OCI-LY7 (cell line): Measurements from ENCODE around the gene HS2ST1. TPM values are rescaled to one million over a fixed set of nuclear protein-coding genes. Genes with fewer than 3 reads are reported as not detected.
A peak's percentile ranks its signal among the peaks of the same experiment; 100 is the strongest.

Source experiments
- BruUV-seq: library from RNA; stranded (reverse); fragments of 400-500 nt; replicated peaks from 2 replicates; lab custom pipeline; 2021; lab: Mats Ljungman, UMichigan
- CTCF ChIA-PET: fragments of 300-600 bp; sonication (Branson Sonifier 250); formaldehyde crosslinking; loops from one replicate; lab custom pipeline; 2022; ENCODE audit warnings: antibody characterized with exemption; ENCODE audit not compliant: unreplicated experiment; lab: Charles Lee
- POLR2A ChIA-PET: fragments of 300-600 bp; sonication (Branson Sonifier 250); formaldehyde crosslinking; loops from one replicate; lab custom pipeline; 2022; ENCODE audit warnings: antibody characterized with exemption; lab: Charles Lee
- DNase-seq: peaks from one replicate; pipeline ENCODE4 v3.0.0-alpha.2; 2015; ENCODE audit warnings: low spot score
- H2AFZ ChIP-seq: fragments of 200-600 bp; sonication (generic), shearing (Covaris generic); 2 replicates; pipeline ENCODE4 v1.6.1; 2014; ENCODE audit warnings: mild to moderate bottlenecking, antibody characterized with exemption, low read length, moderate library complexity
- H3K27ac ChIP-seq: fragments of 200-600 bp; sonication (generic); 2 replicates; pipeline ENCODE4 v1.5.1; 2014; ENCODE audit warnings: mixed run types, low read depth, mild to moderate bottlenecking, moderate library complexity, low read length, inconsistent platforms; ENCODE audit not compliant: poor library complexity, severe bottlenecking
- H3K36me3 ChIP-seq: fragments of 200-600 bp; sonication (generic); 2 replicates; pipeline ENCODE4 v1.6.1; 2014; ENCODE audit warnings: mild to moderate bottlenecking, antibody characterized with exemption, low read length, moderate library complexity, mixed read lengths; ENCODE audit not compliant: insufficient read depth
- H3K4me1 ChIP-seq: fragments of 200-600 bp; sonication (generic); 2 replicates; pipeline ENCODE4 v1.5.1; 2014; ENCODE audit warnings: mild to moderate bottlenecking, low read length; ENCODE audit not compliant: insufficient read depth, poor library complexity, severe bottlenecking
- H3K4me2 ChIP-seq: fragments of 200-600 bp; sonication (generic); 2 replicates; pipeline ENCODE4 v1.6.1; 2014; ENCODE audit warnings: mild to moderate bottlenecking, low read length
- H3K4me3 ChIP-seq: fragments of 200-600 bp; sonication (generic); 2 replicates; pipeline ENCODE4 v1.5.1; 2014; ENCODE audit warnings: mild to moderate bottlenecking, low read depth, low read length; ENCODE audit not compliant: poor library complexity, severe bottlenecking
- H3K79me2 ChIP-seq: fragments of 200-600 bp; sonication (generic); 2 replicates; pipeline ENCODE4 v1.6.1; 2016; ENCODE audit warnings: low read depth, mild to moderate bottlenecking, low read length, moderate library complexity, mixed read lengths; ENCODE audit not compliant: insufficient read depth
- H3K9me2 ChIP-seq: fragments of 200-600 bp; sonication (generic); 2 replicates; pipeline ENCODE4 v1.6.1; 2016; ENCODE audit warnings: mild to moderate bottlenecking, low read length, mixed read lengths; ENCODE audit not compliant: insufficient read depth
- H3K9me3 ChIP-seq: fragments of 200-600 bp; sonication (generic); 2 replicates; pipeline ENCODE4 v1.6.1; 2014; ENCODE audit warnings: mild to moderate bottlenecking, mixed run types, low read length, mixed read lengths
- H4K20me1 ChIP-seq: fragments of 200-600 bp; sonication (generic); 2 replicates; pipeline ENCODE4 v1.6.1; 2014; ENCODE audit warnings: mild to moderate bottlenecking, antibody characterized with exemption, low read length, moderate library complexity, mixed read lengths; ENCODE audit not compliant: insufficient read depth
- CTCF ChIP-seq: fragments of 200-600 bp; sonication (generic); conservative IDR thresholded peaks from 2 replicates; pipeline ENCODE4 v1.5.1; 2014; ENCODE audit warnings: mild to moderate bottlenecking, antibody characterized with exemption, low read length, moderate library complexity, mixed read lengths
- EZH2phosphoT487 ChIP-seq: fragments of 200-600 bp; sonication (generic); IDR thresholded peaks from 2 replicates; pipeline ENCODE4 v1.6.1; 2018; ENCODE audit warnings: low read depth, borderline replicate concordance, mild to moderate bottlenecking, mixed run types, antibody characterized with exemption, low read length, moderate library complexity, mixed read lengths
- intact Hi-C: fragments of 100-400 bp; cut with micrococcal nuclease; formaldehyde crosslinking; loops from one replicate; pipeline ENCODE4 v1.10.0; 2022; ENCODE audit not compliant: unreplicated experiment
- total RNA-seq, 2 experiments: library from RNA; depleted of rRNA in 1 of 2; stranded (reverse); fragments of >200 nt in 1 of 2; shearing (Covaris generic) in 1 of 2; gene quantifications; 2 replicates each; pipeline ENCODE4 v1.2.3, GENCODE V29; 2014 to 2022

The HS2ST1 gene
- total RNA-seq, 2 experiments from 2014 or later, result 20.9 to 63.7 TPM

GRCh38 chr1:86933051-86933450 is 18.6 kb downstream of the HS2ST1 start:
- Histone ChIP-seq H3K4me2 (peak overlapping the region; percentile 47), H3K9me3 (peaks cover 22% of the 10 kb centered on the region; the same call in 1 of the 2 replicates), H3K36me3 (peaks cover 27% of the 10 kb centered on the region), H3K9me2 (no peaks in the 10 kb centered on the region), H3K79me2 (peaks cover 100% of the 10 kb centered on the region), H3K4me1 (peaks cover 28% of the 10 kb centered on the region), H3K4me3 (peak overlapping the region; percentile 5), H2AFZ (no peak overlapping the region), H3K27ac (peak overlapping the region; percentile 8), H4K20me1 (peaks cover 16% of the 10 kb centered on the region; the same call in 1 of the 2 replicates)
- DNase-seq, result no peak
- intact Hi-C loops, result no loop called here
- BruUV-seq, result no TSS peak
- ChIA-PET CTCF (no interaction called here), POLR2A (interaction anchor here (0.9 to 2.1 kb wide), 8 partner anchors 9 to 159 kb away, joined by 3 to 19 read pairs (median 5); partner anchors contain the start of genes HS2ST1 and SELENOF)
- TF ChIP-seq EZH2phosphoT487 (no peak), CTCF (no peak)

- ChIA-PET POLR2A (interaction anchor here (0.5 to 2.1 kb wide), 17 partner anchors 9 to 1940 kb away, joined by 3 to 19 read pairs (median 4); partner anchors contain the start of genes HS2ST1 and SELENOF), CTCF (interaction anchor here (0.6 kb wide), 1 partner anchor 143 kb away, joined by 3 read pairs; no protein-coding TSS in a partner anchor)
- H3K4me2 ChIP-seq, result peak overlapping the region; percentile 47
- peaks cover 34% of the 10 kb centered on the region for H3K4me1 ChIP-seq
- TF ChIP-seq EZH2phosphoT487, result no peak
- TF ChIP-seq CTCF, result no peak
- no peak overlapping the region for H3K4me3 ChIP-seq
- peaks cover 27% of the 10 kb centered on the region for H3K36me3 ChIP-seq
- no peaks in the 10 kb centered on the region for H3K9me2 ChIP-seq
- peaks cover 22% of the 10 kb centered on the region; the same call in 1 of the 2 replicates for H3K9me3 ChIP-seq
- peaks cover 100% of the 10 kb centered on the region for H3K79me2 ChIP-seq
- H4K20me1 ChIP-seq, result peaks cover 10% of the 10 kb centered on the region; the same call in 1 of the 2 replicates
- no TSS peak for BruUV-seq
- H3K27ac ChIP-seq, result peak overlapping the region; percentile 8
- DNase-seq, result peak; percentile 22
- intact Hi-C loops, result no loop called here
- no peak overlapping the region for H2AFZ ChIP-seq
Observed at GRCh38 chr1:86933562-86934377, 19.3 kb downstream of the HS2ST1 start.
